Neutrophil (primary cell): ENCODE results near the gene ETNK1.
"Not testable (repeated sequence)": the region's sequence is repeated elsewhere in the genome, so short reads cannot be mapped to it uniquely, and the experiment has no call there.

Experiments used
- H3K27ac ChIP-seq: fragments of 200-600 bp; sonication (generic); 2 replicates; pipeline ENCODE4 v1.5.1; 2016; ENCODE audit warnings: mild to moderate bottlenecking, moderate library complexity
- H3K27me3 ChIP-seq: fragments of 200-600 bp; sonication (generic); 2 replicates; pipeline ENCODE4 v1.6.0; 2016; ENCODE audit warnings: mild to moderate bottlenecking
- H3K36me3 ChIP-seq: fragments of 200-600 bp; sonication (generic); 2 replicates; pipeline ENCODE4 v1.5.1; 2017
- H3K4me1 ChIP-seq, 2 experiments: fragments of 200-600 bp in 1 of 2; sonication (generic) in 1 of 2; 1 replicate in 1 of 2; 2 replicates in 1 of 2; pipeline versions ENCODE4 v1.5.1 to v1.6.1; 2013 to 2016; ENCODE audit warnings: low read depth in 1 of 2, low read length in 1 of 2, mild to moderate bottlenecking in 1 of 2, moderate library complexity in 1 of 2; ENCODE audit not compliant: control insufficient read depth in 1 of 2, insufficient read depth in 1 of 2
- H3K4me3 ChIP-seq, 2 experiments: fragments of 200-600 bp in 1 of 2; sonication (generic) in 1 of 2; 1 replicate in 1 of 2; 2 replicates in 1 of 2; pipeline ENCODE4 v1.5.1; 2013 to 2016; ENCODE audit warnings: low read depth in 1 of 2, low read length in 1 of 2, mild to moderate bottlenecking in 1 of 2, moderate library complexity in 1 of 2
- H3K9me3 ChIP-seq: fragments of 200-600 bp; sonication (generic); 2 replicates; pipeline ENCODE4 v1.5.1; 2016
- TF ChIP-seq, protein P1 (sequence below): fragments of 200-600 bp; sonication (generic); IDR thresholded peaks from 2 replicates; pipeline ENCODE4 v1.5.1; 2016; ENCODE audit warnings: antibody characterized with exemption

ETNK1 gene

DNA sequence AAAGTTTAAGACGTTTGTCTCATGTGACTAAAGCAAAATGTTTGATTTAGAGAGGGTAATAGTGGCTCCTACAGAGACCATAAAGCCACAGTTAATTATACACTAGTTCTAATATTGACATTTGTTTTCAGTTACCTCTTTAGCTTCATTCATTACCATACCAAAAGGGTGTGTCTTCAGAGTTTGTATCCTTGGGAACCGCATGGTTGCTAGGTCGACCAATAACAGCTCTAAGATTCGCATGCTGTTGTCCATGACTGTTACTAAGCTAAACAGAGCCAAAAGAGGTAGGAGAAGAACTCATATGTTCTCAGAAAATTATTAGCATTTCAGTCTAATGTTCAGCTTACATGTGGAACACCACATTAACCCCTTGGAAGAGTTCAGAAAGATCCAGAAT is 36.2 kb upstream of the ETNK1 start:
- Histone ChIP-seq H3K9me3 (no peaks in the 10 kb centered on the region), H3K27ac (no peak overlapping the region), H3K36me3 (no peaks in the 10 kb centered on the region), H3K27me3 (no peaks in the 10 kb centered on the region), H3K4me3 (no peak overlapping the region), H3K4me1 (no peaks in the 10 kb centered on the region)
- TF ChIP-seq, protein P1, sequence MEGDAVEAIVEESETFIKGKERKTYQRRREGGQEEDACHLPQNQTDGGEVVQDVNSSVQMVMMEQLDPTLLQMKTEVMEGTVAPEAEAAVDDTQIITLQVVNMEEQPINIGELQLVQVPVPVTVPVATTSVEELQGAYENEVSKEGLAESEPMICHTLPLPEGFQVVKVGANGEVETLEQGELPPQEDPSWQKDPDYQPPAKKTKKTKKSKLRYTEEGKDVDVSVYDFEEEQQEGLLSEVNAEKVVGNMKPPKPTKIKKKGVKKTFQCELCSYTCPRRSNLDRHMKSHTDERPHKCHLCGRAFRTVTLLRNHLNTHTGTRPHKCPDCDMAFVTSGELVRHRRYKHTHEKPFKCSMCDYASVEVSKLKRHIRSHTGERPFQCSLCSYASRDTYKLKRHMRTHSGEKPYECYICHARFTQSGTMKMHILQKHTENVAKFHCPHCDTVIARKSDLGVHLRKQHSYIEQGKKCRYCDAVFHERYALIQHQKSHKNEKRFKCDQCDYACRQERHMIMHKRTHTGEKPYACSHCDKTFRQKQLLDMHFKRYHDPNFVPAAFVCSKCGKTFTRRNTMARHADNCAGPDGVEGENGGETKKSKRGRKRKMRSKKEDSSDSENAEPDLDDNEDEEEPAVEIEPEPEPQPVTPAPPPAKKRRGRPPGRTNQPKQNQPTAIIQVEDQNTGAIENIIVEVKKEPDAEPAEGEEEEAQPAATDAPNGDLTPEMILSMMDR: no peak

DNA sequence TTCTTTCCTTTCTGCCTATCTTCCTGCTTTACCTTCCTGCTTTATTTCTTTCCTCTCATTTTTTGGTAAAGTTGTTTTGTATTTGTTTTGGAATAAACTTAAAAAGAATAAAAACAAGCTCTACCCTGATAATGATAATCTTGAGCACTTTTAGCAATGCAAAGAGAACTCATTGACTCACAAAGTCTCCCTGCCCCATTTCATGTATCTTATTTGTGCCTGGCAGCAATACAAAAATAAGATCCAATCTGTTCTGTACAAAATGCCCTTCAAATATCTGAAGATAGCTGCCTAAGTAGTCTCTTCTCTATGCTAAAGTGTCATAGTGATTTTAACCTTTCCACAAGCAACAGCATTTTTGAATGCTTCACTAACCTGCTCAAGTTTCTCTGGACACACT is 31.1 kb upstream of the ETNK1 start:
- no peaks in the 10 kb centered on the region for H3K27me3 ChIP-seq
- H3K4me1 ChIP-seq: no peaks in the 10 kb centered on the region
- H3K4me3 ChIP-seq: no peak overlapping the region
- H3K36me3 ChIP-seq: no peaks in the 10 kb centered on the region
- TF ChIP-seq, protein P1: no peak
- no peak overlapping the region for H3K27ac ChIP-seq
- H3K9me3 ChIP-seq: no peaks in the 10 kb centered on the region

- H3K4me3 ChIP-seq, H3K27ac ChIP-seq: not testable (repeated sequence)
These were observed 27.4 kb upstream of the ETNK1 start for GRCh38 chr12:22597539-22597938.

GRCh38 chr12:22598141-22598762 is 26.7 kb upstream of the ETNK1 start:
- Histone ChIP-seq H3K27ac (no peak overlapping the region), H3K4me1 (no peaks in the 10 kb centered on the region), H3K36me3 (no peaks in the 10 kb centered on the region), H3K27me3 (no peaks in the 10 kb centered on the region), H3K4me3 (no peak overlapping the region), H3K9me3 (no peaks in the 10 kb centered on the region)
- TF ChIP-seq, protein P1: no peak

More at GRCh38 chr12:22597539-22597938, 27.4 kb upstream of the ETNK1 start:
- H3K27me3 ChIP-seq, H3K36me3 ChIP-seq, H3K4me1 ChIP-seq, H3K9me3 ChIP-seq: not testable (repeated sequence)

DNA sequence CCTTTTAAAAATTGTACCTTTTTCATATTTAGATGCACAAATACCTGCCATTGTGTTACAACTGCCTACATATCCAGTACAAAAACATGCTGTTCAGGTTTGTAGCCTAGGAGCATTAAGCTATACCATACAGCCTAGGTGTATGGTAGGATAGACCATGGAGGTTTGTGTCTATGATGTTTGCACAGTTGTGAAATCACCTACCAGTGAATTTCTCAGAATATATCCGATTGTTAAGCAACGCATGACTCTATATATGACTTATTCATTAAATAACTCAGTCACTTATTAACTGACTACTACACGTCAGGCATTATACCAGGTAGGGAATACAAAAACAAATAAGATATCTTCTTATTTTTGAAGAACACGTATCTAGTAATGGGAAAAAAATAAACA is 26.2 kb upstream of the ETNK1 start:
- TF ChIP-seq, protein P1: no peak
- Histone ChIP-seq H3K9me3 (no peaks in the 10 kb centered on the region), H3K36me3 (no peaks in the 10 kb centered on the region), H3K4me1 (no peaks in the 10 kb centered on the region), H3K27me3 (no peaks in the 10 kb centered on the region), H3K4me3 (no peak overlapping the region), H3K27ac (no peak overlapping the region)

DNA sequence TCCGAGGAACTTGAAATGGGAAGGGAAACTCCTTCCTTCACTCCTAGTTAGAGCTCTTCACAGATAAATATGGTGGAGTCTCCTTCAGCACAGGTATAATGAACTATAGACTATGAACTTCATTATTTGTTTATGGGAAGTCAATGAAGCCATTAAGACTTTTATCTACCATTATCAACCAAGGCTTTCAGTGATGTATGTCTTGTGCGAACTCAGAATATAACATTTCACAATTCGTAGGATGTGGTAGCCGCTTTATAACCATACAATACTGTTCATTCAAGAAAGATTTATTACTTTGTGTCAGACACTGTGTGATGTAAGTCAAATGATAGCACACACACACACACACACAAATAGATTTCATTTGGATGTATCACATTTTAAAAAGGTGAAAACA is 24.8 kb upstream of the ETNK1 start:
- no peaks in the 10 kb centered on the region for H3K9me3 ChIP-seq
- H3K4me3 ChIP-seq: no peak overlapping the region
- TF ChIP-seq, protein P1: no peak
- no peaks in the 10 kb centered on the region for H3K27me3 ChIP-seq
- no peak overlapping the region for H3K27ac ChIP-seq
- no peaks in the 10 kb centered on the region for H3K36me3 ChIP-seq
- H3K4me1 ChIP-seq: no peaks in the 10 kb centered on the region
